Caco-2 (cell line): ENCODE results near the gene LAMTOR1. TPM values are rescaled to one million over a fixed set of nuclear protein-coding genes. Genes with fewer than 3 reads are reported as not detected.

Experiments used
- BruUV-seq: library from RNA; stranded (reverse); fragments of 400-500 nt; replicated peaks from 2 replicates; lab custom pipeline; 2021; lab: Mats Ljungman, UMichigan
- CTCF ChIA-PET: fragments of 300-600 bp; sonication (Branson Sonifier 250); formaldehyde crosslinking; loops from one replicate; lab custom pipeline; 2022; ENCODE audit warnings: antibody characterized with exemption; lab: Charles Lee
- POLR2A ChIA-PET: fragments of 300-600 bp; sonication (Branson Sonifier 250); formaldehyde crosslinking; loops from one replicate; lab custom pipeline; 2022; ENCODE audit warnings: antibody characterized with exemption; lab: Charles Lee
- DNase-seq, 2 experiments: peaks; one replicate each; pipeline versions ENCODE4 v3.0.0 to v3.0.0-alpha.2; 2020 to 2022
- H3K27me3 ChIP-seq: replicated peaks from 2 replicates; pipeline ENCODE4 v1.6.0; 2011; ENCODE audit warnings: low read length; ENCODE audit not compliant: control insufficient read depth, insufficient read depth
- H3K36me3 ChIP-seq: 2 replicates; pipeline ENCODE4 v1.5.1; 2011; ENCODE audit warnings: low read length; ENCODE audit not compliant: control insufficient read depth, insufficient read depth
- H3K4me1 ChIP-seq: fragments of 250-450 bp; sonication (Bioruptor Pico); 2 replicates; pipeline ENCODE4 v1.5.1; 2020; ENCODE audit warnings: mild to moderate bottlenecking
- H3K4me3 ChIP-seq: 2 replicates; pipeline ENCODE4 v1.5.1; 2011; ENCODE audit warnings: low read depth, mild to moderate bottlenecking, control low read depth, low read length
- H3K9me3 ChIP-seq: fragments of 250-450 bp; sonication (Bioruptor Pico); 2 replicates; pipeline ENCODE4 v1.5.1; 2020; ENCODE audit warnings: mild to moderate bottlenecking, moderate library complexity
- H3K27ac Mint-ChIP-seq: one replicate; pipeline ENCODE4 v1.8.0; 2022; ENCODE audit warnings: mixed read lengths; ENCODE audit not compliant: unreplicated experiment
- H3K27me3 Mint-ChIP-seq: one replicate; pipeline ENCODE4 v1.8.0; 2022; ENCODE audit warnings: mixed read lengths; ENCODE audit not compliant: insufficient read depth, unreplicated experiment
- H3K36me3 Mint-ChIP-seq: one replicate; pipeline ENCODE4 v1.8.0; 2022; ENCODE audit warnings: mild to moderate bottlenecking, mixed read lengths; ENCODE audit not compliant: insufficient read depth, unreplicated experiment
- H3K4me1 Mint-ChIP-seq: one replicate; pipeline ENCODE4 v1.8.0; 2022; ENCODE audit warnings: low read depth, mixed read lengths; ENCODE audit not compliant: unreplicated experiment
- H3K4me3 Mint-ChIP-seq: one replicate; pipeline ENCODE4 v1.8.0; 2022; ENCODE audit warnings: mild to moderate bottlenecking, moderate library complexity, mixed read lengths; ENCODE audit not compliant: unreplicated experiment
- H3K9me3 Mint-ChIP-seq: one replicate; pipeline ENCODE4 v1.8.0; 2022; ENCODE audit warnings: mixed read lengths; ENCODE audit not compliant: unreplicated experiment
- intact Hi-C: fragments of 100-400 bp; cut with micrococcal nuclease; formaldehyde crosslinking; loops from one replicate; pipeline ENCODE4 v1.10.0; 2022; ENCODE audit not compliant: unreplicated experiment
- total RNA-seq: library from RNA; stranded (reverse); gene quantifications from 2 replicates; pipeline ENCODE4 v1.2.3, GENCODE V29; 2022
- TF ChIP-seq, protein P1 (sequence below), 2 experiments: fragments of 200-600 bp in 1 of 2; IDR thresholded peaks; 1 replicate in 1 of 2; 2 replicates in 1 of 2; pipeline versions ENCODE4 v1.5.1 to v1.8.0; 2011 to 2022; ENCODE audit warnings: antibody characterized with exemption in 1 of 2, control low read depth in 1 of 2, inconsistent platforms in 1 of 2, low read depth in 1 of 2, low read length in 1 of 2, mild to moderate bottlenecking in 1 of 2, moderate library complexity in 1 of 2; ENCODE audit not compliant: insufficient read depth in 1 of 2, severe bottlenecking in 1 of 2, unreplicated experiment in 1 of 2

The LAMTOR1 gene
- total RNA-seq, 1 experiment from 2014 or later = 170 TPM

DNA sequence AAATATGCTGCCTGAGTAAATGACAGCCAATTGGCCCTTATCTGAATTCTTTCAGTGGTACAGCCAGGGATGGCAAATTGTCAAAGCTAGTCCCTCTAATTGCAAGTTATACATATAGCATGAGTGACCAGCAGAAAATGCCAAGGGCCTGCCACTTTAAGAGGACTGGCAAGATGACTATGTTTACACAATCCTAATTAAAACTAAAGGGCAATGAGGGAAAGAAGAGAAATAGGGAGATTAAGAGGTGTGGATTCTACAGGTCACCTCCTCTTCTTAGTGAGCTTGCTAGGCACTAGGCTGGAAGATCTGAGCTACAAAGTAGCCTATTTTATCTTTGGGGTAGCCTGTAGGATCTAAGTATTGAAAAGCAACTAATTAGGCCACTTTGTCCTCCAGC, 36.2 kb downstream of the LAMTOR1 start:
- TF ChIP-seq, protein P1, sequence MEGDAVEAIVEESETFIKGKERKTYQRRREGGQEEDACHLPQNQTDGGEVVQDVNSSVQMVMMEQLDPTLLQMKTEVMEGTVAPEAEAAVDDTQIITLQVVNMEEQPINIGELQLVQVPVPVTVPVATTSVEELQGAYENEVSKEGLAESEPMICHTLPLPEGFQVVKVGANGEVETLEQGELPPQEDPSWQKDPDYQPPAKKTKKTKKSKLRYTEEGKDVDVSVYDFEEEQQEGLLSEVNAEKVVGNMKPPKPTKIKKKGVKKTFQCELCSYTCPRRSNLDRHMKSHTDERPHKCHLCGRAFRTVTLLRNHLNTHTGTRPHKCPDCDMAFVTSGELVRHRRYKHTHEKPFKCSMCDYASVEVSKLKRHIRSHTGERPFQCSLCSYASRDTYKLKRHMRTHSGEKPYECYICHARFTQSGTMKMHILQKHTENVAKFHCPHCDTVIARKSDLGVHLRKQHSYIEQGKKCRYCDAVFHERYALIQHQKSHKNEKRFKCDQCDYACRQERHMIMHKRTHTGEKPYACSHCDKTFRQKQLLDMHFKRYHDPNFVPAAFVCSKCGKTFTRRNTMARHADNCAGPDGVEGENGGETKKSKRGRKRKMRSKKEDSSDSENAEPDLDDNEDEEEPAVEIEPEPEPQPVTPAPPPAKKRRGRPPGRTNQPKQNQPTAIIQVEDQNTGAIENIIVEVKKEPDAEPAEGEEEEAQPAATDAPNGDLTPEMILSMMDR (IDR thresholded peaks at IDR 0.05; ENCODE audit: insufficient read depth in 1 of 2, low read depth in 1 of 2, low read length in 1 of 2, severe bottlenecking in 1 of 2, unreplicated experiment in 1 of 2) = no peak
- Histone ChIP-seq H3K27me3 (no peaks in the 10 kb centered on the region), H3K36me3 (peaks cover 2% of the 10 kb centered on the region), H3K4me1 (peaks cover 12% of the 10 kb centered on the region), H3K4me3 (no peak overlapping the region), H3K9me3 (no peaks in the 10 kb centered on the region)
- Mint-ChIP-seq H3K4me1 (peaks cover 15% of the 10 kb centered on the region), H3K36me3 (peaks cover 33% of the 10 kb centered on the region), H3K9me3 (no peaks in the 10 kb centered on the region), H3K4me3 (no peak overlapping the region), H3K27me3 (no peaks in the 10 kb centered on the region), H3K27ac (no peak overlapping the region)
- ChIA-PET CTCF (interaction anchor here (0.6 to 2.3 kb wide), 2 partner anchors 42 to 350 kb away, joined by 3 to 6 read pairs; no protein-coding TSS in a partner anchor), POLR2A (no interaction called here)
- no peak for DNase-seq
- intact Hi-C loops = no loop called here
- no TSS peak for BruUV-seq

GRCh38 chr11:72061739-72062396, 41.2 kb downstream of the LAMTOR1 start:
- H3K9me3 Mint-ChIP-seq = no peaks in the 10 kb centered on the region
- BruUV-seq = no TSS peak
- no peak overlapping the region for H3K27ac Mint-ChIP-seq
- no peaks in the 10 kb centered on the region for H3K27me3 ChIP-seq
- no peak overlapping the region for H3K4me3 ChIP-seq
- TF ChIP-seq, protein P1 (IDR thresholded peaks at IDR 0.05; ENCODE audit: insufficient read depth in 1 of 2, low read depth in 1 of 2, low read length in 1 of 2, severe bottlenecking in 1 of 2, unreplicated experiment in 1 of 2) = no peak
- no peaks in the 10 kb centered on the region for H3K9me3 ChIP-seq
- no peaks in the 10 kb centered on the region for H3K4me1 ChIP-seq
- H3K36me3 Mint-ChIP-seq = peaks cover 29% of the 10 kb centered on the region
- ChIA-PET CTCF (no interaction called here), POLR2A (interaction anchor here (0.6 kb wide), 1 partner anchor 193 kb away, joined by 3 read pairs; no protein-coding TSS in a partner anchor)
- H3K36me3 ChIP-seq = peaks cover 2% of the 10 kb centered on the region
- DNase-seq = no peak
- intact Hi-C loops = no loop called here
- H3K4me3 Mint-ChIP-seq = no peak overlapping the region
- no peaks in the 10 kb centered on the region for H3K4me1 Mint-ChIP-seq
- H3K27me3 Mint-ChIP-seq = no peaks in the 10 kb centered on the region

DNA sequence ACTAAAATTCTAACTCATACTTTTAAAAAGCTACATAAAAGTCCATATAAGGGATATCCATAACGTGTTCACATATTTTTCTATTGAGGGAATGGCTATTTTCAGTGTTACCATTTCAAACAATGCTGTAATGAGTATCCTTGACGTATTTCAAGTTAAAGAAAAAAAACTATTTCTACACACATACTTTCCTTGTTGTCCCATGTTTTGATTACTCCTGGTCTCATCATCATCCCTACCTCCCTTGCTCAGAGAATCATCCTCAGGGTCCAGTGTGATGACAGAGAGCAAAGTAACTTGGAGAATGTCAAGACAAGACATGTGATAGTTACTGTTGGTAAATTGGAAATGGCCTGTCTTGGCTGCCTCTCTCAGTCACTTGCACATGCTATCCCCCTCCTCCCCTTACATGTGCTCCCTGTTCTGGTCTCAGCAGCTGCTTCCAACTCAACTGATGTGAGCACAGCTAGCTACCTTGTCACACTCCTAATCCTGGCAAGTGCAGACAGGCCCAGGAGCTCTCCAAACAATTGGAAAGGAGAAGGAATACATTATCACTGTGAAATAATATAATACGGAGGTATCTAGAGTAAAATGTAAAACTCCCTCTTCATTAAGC, 44.6 kb downstream of the LAMTOR1 start:
- ChIA-PET POLR2A (interaction anchor here (0.6 kb wide), 1 partner anchor 170 kb away, joined by 3 read pairs; no protein-coding TSS in a partner anchor), CTCF (interaction anchor here (0.6 kb wide), 1 partner anchor 124 kb away, joined by 3 read pairs; no protein-coding TSS in a partner anchor)
- Mint-ChIP-seq H3K27ac (no peak overlapping the region), H3K4me1 (no peaks in the 10 kb centered on the region), H3K27me3 (no peaks in the 10 kb centered on the region), H3K4me3 (no peak overlapping the region), H3K36me3 (peaks cover 22% of the 10 kb centered on the region), H3K9me3 (no peaks in the 10 kb centered on the region)
- BruUV-seq = no TSS peak
- no peaks in the 10 kb centered on the region for H3K4me1 ChIP-seq
- TF ChIP-seq, protein P1 (IDR thresholded peaks at IDR 0.05; ENCODE audit: insufficient read depth in 1 of 2, low read depth in 1 of 2, low read length in 1 of 2, severe bottlenecking in 1 of 2, unreplicated experiment in 1 of 2) = no peak
- H3K36me3 ChIP-seq = peaks cover 2% of the 10 kb centered on the region
- no peaks in the 10 kb centered on the region for H3K9me3 ChIP-seq
- intact Hi-C loops = no loop called here
- no peak for DNase-seq
- H3K27me3 ChIP-seq = no peaks in the 10 kb centered on the region
- H3K4me3 ChIP-seq = no peak overlapping the region
